Tibial nerve (tissue), 4 donors: ENCODE data around the gene PLAC9. TPM values are rescaled to one million over a fixed set of nuclear protein-coding genes. Genes with fewer than 3 reads are reported as not detected.

Experiments used
- DNase-seq, 2 donors: peaks; one replicate each; pipeline ENCODE4 v3.0.0-alpha.2; 2019; ENCODE audit warnings: low spot score in 2 of 2
- H3K27ac ChIP-seq, 4 donors: fragments of 200-600 bp; sonication (generic) in 3 of 4; one replicate each; pipeline ENCODE4 v1.5.1; 2017 to 2019; ENCODE audit warnings: mild to moderate bottlenecking in 1 of 4
- H3K27me3 ChIP-seq, 2 donors: fragments of 200-600 bp; sonication (generic) in 1 of 2; one replicate each; pipeline versions ENCODE4 v1.5.1 to v1.6.0; 2017 to 2019
- H3K36me3 ChIP-seq, 3 donors: fragments of 200-600 bp; sonication (generic); one replicate each; pipeline ENCODE4 v1.5.1; 2018 to 2019
- H3K4me1 ChIP-seq, 4 donors: fragments of 200-600 bp; sonication (generic) in 3 of 4; one replicate each; pipeline ENCODE4 v1.5.1; 2017 to 2019
- H3K4me3 ChIP-seq, 4 donors: fragments of 200-600 bp; sonication (generic) in 3 of 4; one replicate each; pipeline ENCODE4 v1.5.1; 2017 to 2019; ENCODE audit warnings: mild to moderate bottlenecking in 1 of 4, moderate library complexity in 1 of 4
- H3K9me3 ChIP-seq, 4 donors: fragments of 200-600 bp; sonication (generic) in 3 of 4; one replicate each; pipeline ENCODE4 v1.5.1; 2017 to 2019
- CTCF ChIP-seq, 5 experiments: fragments of 200-600 bp in 3 of 5; fragments of 450-650 bp in 2 of 5; sonication (generic) in 3 of 5; IDR thresholded peaks; one replicate each; pipeline ENCODE4 v1.5.1; 2016 to 2019; ENCODE audit warnings: antibody characterized with exemption in 5 of 5, mild to moderate bottlenecking in 3 of 5, moderate library complexity in 2 of 5
- EP300 ChIP-seq, 2 donors: sonication (generic); formaldehyde crosslinking; IDR thresholded peaks; one replicate each; pipeline ENCODE4 v1.6.1; 2017; ENCODE audit warnings: antibody characterized with exemption in 2 of 2, mild to moderate bottlenecking in 1 of 2
- POLR2A ChIP-seq, 2 donors: fragments of 450-650 bp; IDR thresholded peaks; one replicate each; pipeline ENCODE4 v1.6.1; 2017; ENCODE audit warnings: antibody characterized with exemption in 2 of 2, mild to moderate bottlenecking in 2 of 2, moderate library complexity in 2 of 2
- WGBS, 2 donors: methylation state at CpG; one replicate each; pipeline ENCODE4 v1.1.5; 2018; 5-methylcytosine and 5-hydroxymethylcytosine counted together
- total RNA-seq, 4 donors: library from RNA; depleted of rRNA; stranded (reverse); fragments of >200 nt; gene quantifications; one replicate each; pipeline ENCODE4 v1.1.0, GENCODE V29; 2016

PLAC9 gene
- total RNA-seq, 4 donors from 2014 or later = 63.3 to 199 (median 140) TPM

- Histone ChIP-seq H3K27ac (peak overlapping the region in 1 of 4 donors; percentile 10), H3K9me3 (peaks cover 0 to 22% (median 3%) of the 10 kb centered on the region in 4 donors), H3K36me3 (peaks cover 0 to 42% (median 0%) of the 10 kb centered on the region in 3 donors), H3K4me3 (no peak overlapping the region), H3K27me3 (no peaks in the 10 kb centered on the region), H3K4me1 (peaks cover 0 to 31% (median 15%) of the 10 kb centered on the region in 4 donors)
- DNase-seq = no peak
- no peak for TF ChIP-seq EP300 (IDR thresholded peaks at IDR 0.05)
- no peak for TF ChIP-seq POLR2A (IDR thresholded peaks at IDR 0.05)
- TF ChIP-seq CTCF (IDR thresholded peaks at IDR 0.05) = no peak
- WGBS, 2 donors = 72 to 74% methylated on average over 3 of the region's 3 CpGs
These were observed 14.4 kb downstream of the PLAC9 start for GRCh38 chr10:80146918-80147317.

- TF ChIP-seq EP300 (IDR thresholded peaks at IDR 0.05) = no peak
- no peak for TF ChIP-seq POLR2A (IDR thresholded peaks at IDR 0.05)
- TF ChIP-seq CTCF (IDR thresholded peaks at IDR 0.05) = no peak
- Histone ChIP-seq H3K4me3 (no peak overlapping the region), H3K27ac (no peak overlapping the region), H3K4me1 (peaks cover 0 to 29% (median 15%) of the 10 kb centered on the region in 4 donors), H3K36me3 (peaks cover 0 to 55% (median 0%) of the 10 kb centered on the region in 3 donors), H3K9me3 (peaks cover 0 to 22% (median 3%) of the 10 kb centered on the region in 4 donors), H3K27me3 (no peaks in the 10 kb centered on the region)
- WGBS, 2 donors = 69 to 98% methylated on average over 4 of the region's 5 CpGs
- DNase-seq = no peak
These were observed 15.8 kb downstream of the PLAC9 start for GRCh38 chr10:80148166-80148805.

- DNase-seq = no peak
- no peak overlapping the region for H3K4me3 ChIP-seq
- TF ChIP-seq POLR2A (IDR thresholded peaks at IDR 0.05) (no peak), EP300 (IDR thresholded peaks at IDR 0.05) (no peak), CTCF (IDR thresholded peaks at IDR 0.05) (no peak)
- peaks cover 0 to 64% (median 5%) of the 10 kb centered on the region in 3 donors for H3K36me3 ChIP-seq
- H3K27me3 ChIP-seq = no peaks in the 10 kb centered on the region
- peaks cover 0 to 22% (median 3%) of the 10 kb centered on the region in 4 donors for H3K9me3 ChIP-seq
- H3K4me1 ChIP-seq = peaks cover 0 to 21% (median 11%) of the 10 kb centered on the region in 4 donors
- WGBS, 2 donors = 97 to 100% methylated on average over 2 of the region's 2 CpGs
- no peak overlapping the region for H3K27ac ChIP-seq
These were observed 16.6 kb downstream of the PLAC9 start for GRCh38 chr10:80149123-80149522.

GRCh38 chr10:80150172-80150571 lies 17.6 kb downstream of the PLAC9 start:
- peaks cover 0 to 22% (median 3%) of the 10 kb centered on the region in 4 donors for H3K9me3 ChIP-seq
- H3K27me3 ChIP-seq = no peaks in the 10 kb centered on the region
- no peak overlapping the region for H3K27ac ChIP-seq
- H3K4me1 ChIP-seq = peaks cover 0 to 18% (median under 1%) of the 10 kb centered on the region in 4 donors
- WGBS, 2 donors = 68 to 78% methylated on average over 2 of the region's 2 CpGs
- H3K36me3 ChIP-seq = peaks cover 0 to 74% (median 5%) of the 10 kb centered on the region in 3 donors
- no peak overlapping the region for H3K4me3 ChIP-seq
- no peak for DNase-seq
- no peak for TF ChIP-seq CTCF (IDR thresholded peaks at IDR 0.05)
- TF ChIP-seq POLR2A (IDR thresholded peaks at IDR 0.05) = no peak
- TF ChIP-seq EP300 (IDR thresholded peaks at IDR 0.05) = no peak

- H3K36me3 ChIP-seq = peaks cover 0 to 97% (median 20%) of the 10 kb centered on the region in 3 donors
- peaks cover 0 to 22% (median 3%) of the 10 kb centered on the region in 4 donors for H3K9me3 ChIP-seq
- H3K4me1 ChIP-seq = peaks cover 0 to 26% (median 2%) of the 10 kb centered on the region in 4 donors
- 81 to 92% methylated on average over 6 of the region's 6 CpGs for WGBS, 2 donors
- H3K27ac ChIP-seq = peak overlapping the region in 1 of 4 donors; percentile 28
- H3K4me3 ChIP-seq = no peak overlapping the region
- TF ChIP-seq EP300 (IDR thresholded peaks at IDR 0.05) (no peak), POLR2A (IDR thresholded peaks at IDR 0.05) (no peak), CTCF (IDR thresholded peaks at IDR 0.05) (no peak)
- no peak for DNase-seq
- H3K27me3 ChIP-seq = no peaks in the 10 kb centered on the region
These were observed 20.3 kb downstream of the PLAC9 start for GRCh38 chr10:80152820-80153219.
